MM.1S (cell line): Measurements from ENCODE around the gene ZNF462.

Experiments used
- DNase-seq: peaks from one replicate; pipeline ENCODE4 v3.0.0-alpha.2; 2015
- H2AFZ ChIP-seq: fragments of 300-600 bp; sonication (generic); 2 replicates; pipeline ENCODE4 v1.6.0; 2016; ENCODE audit warnings: antibody characterized with exemption, low read length
- H3F3A ChIP-seq: fragments of 300-600 bp; sonication (generic); 2 replicates; pipeline ENCODE4 v1.6.1; 2016; ENCODE audit warnings: mild to moderate bottlenecking, antibody characterized with exemption, low read length, moderate library complexity, mixed read lengths; ENCODE audit not compliant: insufficient read depth
- H3K27ac ChIP-seq: fragments of 300-600 bp; sonication (generic); 2 replicates; pipeline ENCODE4 v1.5.1; 2016; ENCODE audit warnings: mild to moderate bottlenecking, low read length
- H3K27me3 ChIP-seq: fragments of 300-600 bp; sonication (generic); replicated peaks from 2 replicates; pipeline ENCODE4 v1.6.0; 2016; ENCODE audit warnings: low read length; ENCODE audit not compliant: insufficient read depth
- H3K36me3 ChIP-seq: fragments of 300-600 bp; sonication (generic); replicated peaks from 2 replicates; pipeline ENCODE4 v1.6.1; 2016; ENCODE audit warnings: mild to moderate bottlenecking, low read length, mixed read lengths; ENCODE audit not compliant: insufficient read depth
- H3K4me1 ChIP-seq: fragments of 300-600 bp; sonication (generic); 2 replicates; pipeline ENCODE4 v1.6.1; 2016; ENCODE audit warnings: low read length, mixed read lengths
- H3K4me2 ChIP-seq: fragments of 300-600 bp; sonication (generic); 2 replicates; pipeline ENCODE4 v1.6.0; 2016; ENCODE audit warnings: low read depth, low read length
- H3K4me3 ChIP-seq: fragments of 300-600 bp; sonication (generic); 2 replicates; pipeline ENCODE4 v1.5.1; 2016; ENCODE audit warnings: low read length, mixed read lengths
- H3K79me2 ChIP-seq: fragments of 300-600 bp; sonication (generic); 2 replicates; pipeline ENCODE4 v1.6.1; 2016; ENCODE audit warnings: mixed run types, low read length, mixed read lengths
- H3K9ac ChIP-seq: fragments of 300-600 bp; sonication (generic); 2 replicates; pipeline ENCODE4 v1.6.1; 2016; ENCODE audit warnings: low read length, mixed read lengths
- H3K9me2 ChIP-seq: fragments of 300-600 bp; sonication (generic); replicated peaks from 2 replicates; pipeline ENCODE4 v1.6.1; 2016; ENCODE audit warnings: mild to moderate bottlenecking, low read length, mixed read lengths; ENCODE audit not compliant: insufficient read depth
- H3K9me3 ChIP-seq: fragments of 300-600 bp; sonication (generic); replicated peaks from 2 replicates; pipeline ENCODE4 v1.6.1; 2016; ENCODE audit warnings: mild to moderate bottlenecking, low read length, mixed read lengths; ENCODE audit not compliant: insufficient read depth
- H4K20me1 ChIP-seq: fragments of 300-600 bp; sonication (generic); 2 replicates; pipeline ENCODE4 v1.6.1; 2016; ENCODE audit warnings: mild to moderate bottlenecking, low read length, moderate library complexity, mixed read lengths; ENCODE audit not compliant: insufficient read depth
- EZH2 ChIP-seq: fragments of 300-600 bp; sonication (generic); optimal IDR thresholded peaks from 2 replicates; pipeline ENCODE3; 2017; ENCODE audit warnings: low read depth, mild to moderate bottlenecking, antibody characterized with exemption, low read length, mixed read lengths
- EZH2phosphoT487 ChIP-seq: fragments of 300-600 bp; sonication (generic); IDR thresholded peaks from 2 replicates; pipeline ENCODE4 v1.6.1; 2018; ENCODE audit warnings: antibody characterized with exemption, low read length
- TF ChIP-seq, protein P1 (sequence below): fragments of 300-600 bp; sonication (generic); IDR thresholded peaks from 2 replicates; pipeline ENCODE4 v1.5.1; 2016; ENCODE audit warnings: antibody characterized with exemption, low read length, mixed read lengths

The ZNF462 gene, protein sequence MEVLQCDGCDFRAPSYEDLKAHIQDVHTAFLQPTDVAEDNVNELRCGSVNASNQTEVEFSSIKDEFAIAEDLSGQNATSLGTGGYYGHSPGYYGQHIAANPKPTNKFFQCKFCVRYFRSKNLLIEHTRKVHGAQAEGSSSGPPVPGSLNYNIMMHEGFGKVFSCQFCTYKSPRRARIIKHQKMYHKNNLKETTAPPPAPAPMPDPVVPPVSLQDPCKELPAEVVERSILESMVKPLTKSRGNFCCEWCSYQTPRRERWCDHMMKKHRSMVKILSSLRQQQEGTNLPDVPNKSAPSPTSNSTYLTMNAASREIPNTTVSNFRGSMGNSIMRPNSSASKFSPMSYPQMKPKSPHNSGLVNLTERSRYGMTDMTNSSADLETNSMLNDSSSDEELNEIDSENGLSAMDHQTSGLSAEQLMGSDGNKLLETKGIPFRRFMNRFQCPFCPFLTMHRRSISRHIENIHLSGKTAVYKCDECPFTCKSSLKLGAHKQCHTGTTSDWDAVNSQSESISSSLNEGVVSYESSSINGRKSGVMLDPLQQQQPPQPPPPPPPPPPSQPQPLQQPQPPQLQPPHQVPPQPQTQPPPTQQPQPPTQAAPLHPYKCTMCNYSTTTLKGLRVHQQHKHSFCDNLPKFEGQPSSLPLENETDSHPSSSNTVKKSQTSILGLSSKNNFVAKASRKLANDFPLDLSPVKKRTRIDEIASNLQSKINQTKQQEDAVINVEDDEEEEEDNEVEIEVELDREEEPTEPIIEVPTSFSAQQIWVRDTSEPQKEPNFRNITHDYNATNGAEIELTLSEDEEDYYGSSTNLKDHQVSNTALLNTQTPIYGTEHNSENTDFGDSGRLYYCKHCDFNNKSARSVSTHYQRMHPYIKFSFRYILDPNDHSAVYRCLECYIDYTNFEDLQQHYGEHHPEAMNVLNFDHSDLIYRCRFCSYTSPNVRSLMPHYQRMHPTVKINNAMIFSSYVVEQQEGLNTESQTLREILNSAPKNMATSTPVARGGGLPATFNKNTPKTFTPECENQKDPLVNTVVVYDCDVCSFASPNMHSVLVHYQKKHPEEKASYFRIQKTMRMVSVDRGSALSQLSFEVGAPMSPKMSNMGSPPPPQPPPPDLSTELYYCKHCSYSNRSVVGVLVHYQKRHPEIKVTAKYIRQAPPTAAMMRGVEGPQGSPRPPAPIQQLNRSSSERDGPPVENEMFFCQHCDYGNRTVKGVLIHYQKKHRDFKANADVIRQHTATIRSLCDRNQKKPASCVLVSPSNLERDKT (N-terminal part only)

DNA sequence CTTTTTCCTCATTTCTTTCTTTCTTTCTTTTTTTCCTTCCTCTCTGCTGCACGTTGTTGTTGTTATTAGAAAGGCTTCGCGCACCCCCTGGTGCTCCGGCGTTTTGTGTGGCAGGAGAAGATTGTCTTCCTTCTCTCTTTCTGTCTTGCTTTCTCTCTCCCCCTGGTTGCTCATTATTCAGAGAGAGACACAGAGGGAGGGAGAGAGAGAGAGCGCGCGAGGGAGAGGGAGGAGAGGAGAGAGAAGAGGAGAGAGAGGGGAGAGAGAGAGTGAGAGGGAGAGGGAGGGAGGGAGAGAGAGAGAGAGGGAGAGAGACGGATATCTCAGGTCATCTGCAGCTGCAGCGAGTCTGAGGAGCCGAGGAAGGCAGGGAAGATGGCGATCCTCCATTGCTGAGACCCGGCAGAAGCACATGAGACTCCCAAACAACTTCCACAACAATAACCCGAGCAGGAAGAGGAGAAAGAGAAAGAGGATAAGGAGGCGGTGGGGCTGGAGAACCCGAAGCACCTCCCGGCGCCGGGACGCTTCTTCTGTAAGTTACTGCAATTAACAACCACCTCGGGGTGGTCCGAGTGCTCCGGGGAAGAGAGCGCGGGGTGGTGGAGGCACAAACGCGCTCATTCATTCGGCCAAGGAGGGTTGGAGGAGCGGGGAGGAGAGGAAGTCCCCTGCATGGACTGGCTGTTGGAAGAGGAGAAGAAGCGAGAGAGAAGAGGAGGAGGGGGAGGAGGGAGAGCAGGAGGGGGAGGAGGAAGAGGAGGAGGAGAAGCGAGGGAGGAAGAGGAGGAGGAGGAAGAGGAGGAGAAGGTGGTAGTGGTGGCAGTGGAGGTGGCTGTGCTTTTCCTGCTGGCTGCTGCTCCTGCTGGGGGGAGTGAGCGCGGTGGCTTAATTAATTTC, at the start of gene ZNF462:
TSS of gene ZNF462 (plus strand) at position 346 of the 900 bp plus-strand sequence. CDS start 60,218 bp downstream, outside the sequence.
- H3K9me2 ChIP-seq: no peaks in the 10 kb centered on the region
- peak within 1 kb of the TSS; percentile 36; the same call in 1 of the 2 replicates for H3K9ac ChIP-seq
- H3K27me3 ChIP-seq: no peaks in the 10 kb centered on the region; the same call in 1 of the 2 replicates
- peak within 1 kb of the TSS; percentile 87 for H2AFZ ChIP-seq
- H3K36me3 ChIP-seq: no peaks in the 10 kb centered on the region
- H3K79me2 ChIP-seq: no peaks in the 10 kb centered on the region
- no peak within 1 kb of the TSS for H3K27ac ChIP-seq
- no peaks in the 10 kb centered on the region for H3F3A ChIP-seq
- H4K20me1 ChIP-seq: no peaks in the 10 kb centered on the region
- peak; percentile 21 for DNase-seq
- H3K4me1 ChIP-seq: no peaks in the 10 kb centered on the region
- TF ChIP-seq EZH2phosphoT487 (no peak), EZH2 (no peak)
- TF ChIP-seq, protein P1, sequence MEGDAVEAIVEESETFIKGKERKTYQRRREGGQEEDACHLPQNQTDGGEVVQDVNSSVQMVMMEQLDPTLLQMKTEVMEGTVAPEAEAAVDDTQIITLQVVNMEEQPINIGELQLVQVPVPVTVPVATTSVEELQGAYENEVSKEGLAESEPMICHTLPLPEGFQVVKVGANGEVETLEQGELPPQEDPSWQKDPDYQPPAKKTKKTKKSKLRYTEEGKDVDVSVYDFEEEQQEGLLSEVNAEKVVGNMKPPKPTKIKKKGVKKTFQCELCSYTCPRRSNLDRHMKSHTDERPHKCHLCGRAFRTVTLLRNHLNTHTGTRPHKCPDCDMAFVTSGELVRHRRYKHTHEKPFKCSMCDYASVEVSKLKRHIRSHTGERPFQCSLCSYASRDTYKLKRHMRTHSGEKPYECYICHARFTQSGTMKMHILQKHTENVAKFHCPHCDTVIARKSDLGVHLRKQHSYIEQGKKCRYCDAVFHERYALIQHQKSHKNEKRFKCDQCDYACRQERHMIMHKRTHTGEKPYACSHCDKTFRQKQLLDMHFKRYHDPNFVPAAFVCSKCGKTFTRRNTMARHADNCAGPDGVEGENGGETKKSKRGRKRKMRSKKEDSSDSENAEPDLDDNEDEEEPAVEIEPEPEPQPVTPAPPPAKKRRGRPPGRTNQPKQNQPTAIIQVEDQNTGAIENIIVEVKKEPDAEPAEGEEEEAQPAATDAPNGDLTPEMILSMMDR: peak; percentile 25; the same call in 1 of the 2 replicates
- no peaks in the 10 kb centered on the region for H3K9me3 ChIP-seq
- peak within 1 kb of the TSS; percentile 67 for H3K4me2 ChIP-seq
- peak within 1 kb of the TSS; percentile 76 for H3K4me3 ChIP-seq

DNA sequence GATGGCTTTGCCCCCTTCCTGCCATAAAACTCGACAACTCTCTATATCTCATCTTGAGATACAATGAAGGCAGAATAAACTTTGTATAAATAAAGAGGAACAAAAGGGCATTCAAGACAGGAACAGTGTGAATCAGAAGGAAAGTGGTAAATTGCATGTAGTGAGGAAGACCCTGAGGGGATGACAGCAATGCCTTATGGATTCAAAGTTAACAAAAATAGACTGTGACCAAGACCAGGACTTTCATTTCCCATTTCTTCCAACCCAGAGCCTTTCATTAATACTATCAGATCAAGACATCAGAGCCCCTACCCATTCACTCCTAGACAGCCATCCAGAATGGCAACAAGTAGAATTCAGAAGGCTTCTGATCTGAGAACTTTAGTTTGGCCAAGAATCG, 46.4 kb upstream of the ZNF462 start:
- Histone ChIP-seq H3K27me3 (no peaks in the 10 kb centered on the region), H4K20me1 (no peaks in the 10 kb centered on the region), H2AFZ (no peak overlapping the region), H3K4me3 (no peak overlapping the region), H3K79me2 (no peaks in the 10 kb centered on the region), H3K9me2 (no peaks in the 10 kb centered on the region), H3K36me3 (no peaks in the 10 kb centered on the region), H3K4me1 (no peaks in the 10 kb centered on the region), H3F3A (no peaks in the 10 kb centered on the region), H3K4me2 (no peak overlapping the region), H3K27ac (no peak overlapping the region), H3K9ac (no peak overlapping the region), H3K9me3 (no peaks in the 10 kb centered on the region)
- no peak for DNase-seq
- no peak for TF ChIP-seq EZH2phosphoT487
- TF ChIP-seq, protein P1: no peak
- no peak for TF ChIP-seq EZH2

DNA sequence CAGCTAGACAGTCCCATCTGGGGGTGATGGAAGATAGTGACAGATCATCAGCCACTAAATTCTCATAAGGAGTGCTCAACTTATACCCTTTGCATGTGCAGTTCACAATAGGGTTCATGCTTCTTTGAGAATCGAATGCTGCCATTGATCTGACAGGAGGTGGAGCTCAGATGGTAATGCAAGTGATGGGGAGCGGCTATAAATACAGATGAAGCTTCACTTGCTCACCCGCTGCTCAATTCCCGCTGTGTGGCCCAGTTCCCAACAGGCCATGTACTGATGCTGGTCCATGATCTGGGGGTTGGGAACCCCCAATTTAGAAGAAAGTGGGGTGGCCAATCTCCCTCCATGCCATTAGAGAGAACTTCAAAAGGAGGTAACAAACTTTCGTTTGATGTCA, 44.9 kb upstream of the ZNF462 start:
- Histone ChIP-seq H3K4me3 (no peak overlapping the region), H3K9me2 (no peaks in the 10 kb centered on the region), H3K27ac (no peak overlapping the region), H3K27me3 (no peaks in the 10 kb centered on the region), H3K9me3 (no peaks in the 10 kb centered on the region), H4K20me1 (no peaks in the 10 kb centered on the region), H3K9ac (no peak overlapping the region), H3K4me1 (no peaks in the 10 kb centered on the region), H3K79me2 (no peaks in the 10 kb centered on the region), H3F3A (no peaks in the 10 kb centered on the region), H3K36me3 (no peaks in the 10 kb centered on the region), H2AFZ (no peak overlapping the region), H3K4me2 (no peak overlapping the region)
- no peak for DNase-seq
- TF ChIP-seq EZH2 (no peak), EZH2phosphoT487 (no peak)
- TF ChIP-seq, protein P1: no peak
